ENCODE data around the gene GLRX. TPM values are rescaled to one million over a fixed set of nuclear protein-coding genes. Genes with fewer than 3 reads are reported as not detected.
"Not testable (repeated sequence)": the region's sequence is repeated elsewhere in the genome, so short reads cannot be mapped to it uniquely, and the experiment has no call there.

GLRX gene
- total RNA-seq, 2 donors from 2014 or later: 151 to 173 TPM

DNA sequence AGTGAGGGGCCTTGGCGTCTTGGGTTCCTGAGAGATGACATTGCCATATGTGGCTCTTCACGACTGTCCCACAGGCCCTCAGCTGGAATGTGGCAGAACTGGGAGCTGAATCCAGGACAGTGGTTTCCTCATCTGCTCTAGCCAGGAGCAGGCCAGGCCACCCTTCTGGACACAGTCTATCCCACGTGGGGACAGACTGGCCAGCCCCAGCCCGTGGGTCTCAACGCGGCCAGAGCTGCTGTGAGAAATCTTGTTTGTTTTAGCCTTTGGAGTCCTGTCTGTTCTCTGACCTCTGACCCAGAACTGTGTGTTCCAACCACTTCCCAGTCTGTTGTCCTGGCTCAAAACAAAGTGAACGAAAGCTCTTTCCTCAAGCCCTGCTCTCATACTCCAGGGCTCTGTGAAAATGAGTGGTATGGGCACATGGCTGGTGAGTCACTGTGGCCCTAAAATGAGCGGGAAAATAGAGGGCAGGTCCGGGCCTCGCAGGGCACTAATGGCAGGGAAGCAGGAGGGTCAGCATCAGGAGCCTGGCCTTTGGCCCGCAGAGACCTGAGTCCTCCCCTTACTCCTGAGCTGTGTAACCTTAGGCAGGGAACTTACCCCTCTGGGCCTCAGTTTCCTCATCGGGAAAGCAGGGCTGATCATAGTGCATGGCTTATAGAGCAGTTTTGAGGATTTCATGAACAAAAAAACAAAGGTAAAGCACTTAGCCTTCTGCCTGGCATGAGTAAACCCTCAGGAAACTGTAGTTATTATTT lies 34.8 kb upstream of the GLRX start:
- peak overlapping the region; percentile 89 to 95 for H3K27ac ChIP-seq
- H3K27me3 ChIP-seq: no peaks in the 10 kb centered on the region
- H3K4me3 ChIP-seq: no peak overlapping the region
- no peak for TF ChIP-seq CTCF (IDR thresholded peaks at IDR 0.05)
- no peaks in the 10 kb centered on the region for H3K9me3 ChIP-seq
- no peaks in the 10 kb centered on the region for H3K36me3 ChIP-seq
- peaks cover 0 to 74% of the 10 kb centered on the region in 2 donors for H3K4me1 ChIP-seq
- peak; percentile 96 for DNase-seq (ENCODE audit: low spot score)

DNA sequence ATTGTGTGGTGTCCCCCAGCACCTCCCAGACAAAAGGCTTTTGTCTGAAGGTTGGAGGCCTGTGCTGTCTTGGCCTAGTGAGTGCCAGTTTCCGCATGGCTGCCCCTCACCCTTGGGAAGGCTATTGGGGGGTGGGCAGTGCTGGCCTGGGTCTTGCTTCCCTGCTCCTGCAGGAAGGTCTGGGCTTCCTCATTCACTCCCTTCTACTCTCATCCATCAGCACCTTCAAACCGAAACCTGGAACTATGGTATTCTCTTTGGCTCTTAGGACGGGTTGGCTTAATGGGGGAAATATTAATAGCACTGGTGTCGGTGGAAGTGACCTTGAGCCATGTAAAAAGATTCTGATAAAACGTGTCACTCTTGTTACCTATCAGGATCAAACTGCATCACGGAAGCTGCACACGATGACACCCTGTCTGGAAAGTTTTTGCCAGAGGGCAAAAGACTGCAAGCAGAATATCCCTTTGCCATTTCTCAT lies 34.0 kb upstream of the GLRX start:
- peaks cover 0 to 65% of the 10 kb centered on the region in 2 donors for H3K4me1 ChIP-seq
- DNase-seq (ENCODE audit: low spot score): no peak

DNA sequence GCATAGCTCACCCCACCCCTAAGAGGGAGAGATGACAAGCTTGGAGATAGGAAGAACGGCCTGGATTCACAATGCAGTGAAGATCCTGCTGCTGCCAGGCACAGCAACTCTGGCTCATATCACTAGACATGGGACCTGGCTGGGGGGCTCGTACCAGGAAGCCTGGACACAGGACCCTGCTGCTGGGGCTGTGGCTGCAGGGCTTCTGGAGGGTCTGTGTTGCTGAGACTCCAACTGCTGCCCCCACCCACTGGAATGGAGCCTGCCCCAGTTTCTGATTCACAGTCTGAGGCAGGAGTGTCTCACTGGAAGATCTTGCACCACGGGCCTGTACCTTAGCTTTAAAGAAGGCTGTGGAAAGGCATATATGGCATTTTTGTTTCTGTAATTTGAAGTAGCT lies 31.0 kb upstream of the GLRX start:
- Histone ChIP-seq H3K27me3 (no peaks in the 10 kb centered on the region), H3K4me3 (no peak overlapping the region), H3K4me1 (peaks cover 0 to 37% of the 10 kb centered on the region in 2 donors), H3K27ac (peak overlapping the region; percentile 54 to 59), H3K36me3 (no peaks in the 10 kb centered on the region), H3K9me3 (no peaks in the 10 kb centered on the region)
- DNase-seq (ENCODE audit: low spot score): peak; percentile 55
- TF ChIP-seq CTCF (IDR thresholded peaks at IDR 0.05): no peak

More for the DNA sequence above, 34.0 kb upstream of the GLRX start:
- peak overlapping the region; percentile 89 to 95 for H3K27ac ChIP-seq
- H3K36me3 ChIP-seq: no peaks in the 10 kb centered on the region
- H3K9me3 ChIP-seq: no peaks in the 10 kb centered on the region
- H3K4me3 ChIP-seq: no peak overlapping the region
- TF ChIP-seq CTCF (IDR thresholded peaks at IDR 0.05): no peak
- H3K27me3 ChIP-seq: no peaks in the 10 kb centered on the region

DNA sequence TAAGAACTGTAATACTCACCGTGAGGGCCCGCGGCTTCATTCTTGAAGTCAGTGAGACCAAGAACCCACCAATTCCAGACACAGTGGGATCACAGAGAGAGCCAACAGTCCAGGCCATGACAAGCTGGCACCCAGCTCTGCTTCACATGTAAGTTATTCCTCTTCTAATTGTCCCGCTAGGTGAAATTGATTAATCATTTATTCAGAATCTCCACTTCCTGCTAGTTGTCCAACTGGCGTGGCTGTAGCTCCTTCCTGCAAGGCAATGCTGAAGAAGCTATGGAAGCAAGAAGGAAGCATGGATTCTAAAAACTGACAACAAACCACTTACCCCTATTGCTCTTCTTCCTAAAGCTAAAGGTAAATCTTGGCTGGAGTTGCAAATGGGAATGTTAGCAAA lies 30.0 kb upstream of the GLRX start:
- Histone ChIP-seq H3K27ac (peak overlapping the region; percentile 54 to 59), H3K4me1 (peaks cover 0 to 28% of the 10 kb centered on the region in 2 donors), H3K27me3 (no peaks in the 10 kb centered on the region), H3K36me3 (no peaks in the 10 kb centered on the region), H3K9me3 (no peaks in the 10 kb centered on the region), H3K4me3 (no peak overlapping the region)
- no peak for DNase-seq (ENCODE audit: low spot score)
- no peak for TF ChIP-seq CTCF (IDR thresholded peaks at IDR 0.05)

DNA sequence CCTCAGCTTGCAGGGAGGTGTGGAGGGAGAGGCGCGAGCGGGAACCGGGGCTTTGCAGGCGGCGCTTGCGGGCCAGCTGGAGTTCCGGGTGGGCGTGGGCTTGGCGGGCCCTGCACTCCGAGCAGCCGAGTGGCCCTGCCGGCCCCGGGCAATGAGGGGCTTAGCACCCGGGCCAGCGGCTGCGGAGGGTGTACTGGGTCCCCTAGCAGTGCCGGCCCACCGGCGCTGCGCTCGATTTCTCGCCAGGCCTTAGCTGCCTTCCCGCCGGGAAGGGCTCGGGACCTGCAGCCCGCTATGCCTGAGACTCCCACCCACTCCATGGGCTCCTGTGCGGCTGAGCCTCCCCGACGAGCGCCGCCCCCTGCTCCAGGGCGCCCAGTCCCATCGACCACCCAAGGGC lies 28.6 kb upstream of the GLRX start:
- not testable (repeated sequence) for H3K27me3 ChIP-seq, H3K9me3 ChIP-seq, H3K36me3 ChIP-seq, H3K4me3 ChIP-seq, H3K27ac ChIP-seq
- peaks cover 0 to 16% of the 10 kb centered on the region in 2 donors for H3K4me1 ChIP-seq
- peak; percentile 11 for DNase-seq (ENCODE audit: low spot score)

GRCh38 chr5:95850391-95850894 lies 27.9 kb upstream of the GLRX start:
- Histone ChIP-seq H3K9me3 (no peaks in the 10 kb centered on the region), H3K27me3 (no peaks in the 10 kb centered on the region), H3K36me3 (no peaks in the 10 kb centered on the region), H3K4me3 (no peak overlapping the region), H3K27ac (peak overlapping the region; percentile 11 to 43), H3K4me1 (peaks cover 0 to 9% of the 10 kb centered on the region in 2 donors)
- DNase-seq (ENCODE audit: low spot score): peak; percentile 54
- TF ChIP-seq CTCF (IDR thresholded peaks at IDR 0.05): no peak

All from right atrium auricular region (tissue), 2 donors.